OCI-LY7 (cell line): Measurements from ENCODE around the gene MRPS18A. TPM values are rescaled to one million over a fixed set of nuclear protein-coding genes. Genes with fewer than 3 reads are reported as not detected.

Source experiments
- BruUV-seq: library from RNA; stranded (reverse); fragments of 400-500 nt; replicated peaks from 2 replicates; lab custom pipeline; 2021; lab: Mats Ljungman, UMichigan
- CTCF ChIA-PET: fragments of 300-600 bp; sonication (Branson Sonifier 250); formaldehyde crosslinking; loops from one replicate; lab custom pipeline; 2022; ENCODE audit warnings: antibody characterized with exemption; ENCODE audit not compliant: unreplicated experiment; lab: Charles Lee
- POLR2A ChIA-PET: fragments of 300-600 bp; sonication (Branson Sonifier 250); formaldehyde crosslinking; loops from one replicate; lab custom pipeline; 2022; ENCODE audit warnings: antibody characterized with exemption; lab: Charles Lee
- DNase-seq: peaks from one replicate; pipeline ENCODE4 v3.0.0-alpha.2; 2015; ENCODE audit warnings: low spot score
- H2AFZ ChIP-seq: fragments of 200-600 bp; sonication (generic), shearing (Covaris generic); 2 replicates; pipeline ENCODE4 v1.6.1; 2014; ENCODE audit warnings: mild to moderate bottlenecking, antibody characterized with exemption, low read length, moderate library complexity
- H3K27ac ChIP-seq: fragments of 200-600 bp; sonication (generic); 2 replicates; pipeline ENCODE4 v1.5.1; 2014; ENCODE audit warnings: mixed run types, low read depth, mild to moderate bottlenecking, moderate library complexity, low read length, inconsistent platforms; ENCODE audit not compliant: poor library complexity, severe bottlenecking
- H3K36me3 ChIP-seq: fragments of 200-600 bp; sonication (generic); 2 replicates; pipeline ENCODE4 v1.6.1; 2014; ENCODE audit warnings: mild to moderate bottlenecking, antibody characterized with exemption, low read length, moderate library complexity, mixed read lengths; ENCODE audit not compliant: insufficient read depth
- H3K4me1 ChIP-seq: fragments of 200-600 bp; sonication (generic); 2 replicates; pipeline ENCODE4 v1.5.1; 2014; ENCODE audit warnings: mild to moderate bottlenecking, low read length; ENCODE audit not compliant: insufficient read depth, poor library complexity, severe bottlenecking
- H3K4me2 ChIP-seq: fragments of 200-600 bp; sonication (generic); 2 replicates; pipeline ENCODE4 v1.6.1; 2014; ENCODE audit warnings: mild to moderate bottlenecking, low read length
- H3K4me3 ChIP-seq: fragments of 200-600 bp; sonication (generic); 2 replicates; pipeline ENCODE4 v1.5.1; 2014; ENCODE audit warnings: mild to moderate bottlenecking, low read depth, low read length; ENCODE audit not compliant: poor library complexity, severe bottlenecking
- H3K79me2 ChIP-seq: fragments of 200-600 bp; sonication (generic); 2 replicates; pipeline ENCODE4 v1.6.1; 2016; ENCODE audit warnings: low read depth, mild to moderate bottlenecking, low read length, moderate library complexity, mixed read lengths; ENCODE audit not compliant: insufficient read depth
- H3K9me2 ChIP-seq: fragments of 200-600 bp; sonication (generic); 2 replicates; pipeline ENCODE4 v1.6.1; 2016; ENCODE audit warnings: mild to moderate bottlenecking, low read length, mixed read lengths; ENCODE audit not compliant: insufficient read depth
- H3K9me3 ChIP-seq: fragments of 200-600 bp; sonication (generic); 2 replicates; pipeline ENCODE4 v1.6.1; 2014; ENCODE audit warnings: mild to moderate bottlenecking, mixed run types, low read length, mixed read lengths
- H4K20me1 ChIP-seq: fragments of 200-600 bp; sonication (generic); 2 replicates; pipeline ENCODE4 v1.6.1; 2014; ENCODE audit warnings: mild to moderate bottlenecking, antibody characterized with exemption, low read length, moderate library complexity, mixed read lengths; ENCODE audit not compliant: insufficient read depth
- EZH2phosphoT487 ChIP-seq: fragments of 200-600 bp; sonication (generic); IDR thresholded peaks from 2 replicates; pipeline ENCODE4 v1.6.1; 2018; ENCODE audit warnings: low read depth, borderline replicate concordance, mild to moderate bottlenecking, mixed run types, antibody characterized with exemption, low read length, moderate library complexity, mixed read lengths
- intact Hi-C: fragments of 100-400 bp; cut with micrococcal nuclease; formaldehyde crosslinking; loops from one replicate; pipeline ENCODE4 v1.10.0; 2022; ENCODE audit not compliant: unreplicated experiment
- total RNA-seq, 2 experiments: library from RNA; depleted of rRNA in 1 of 2; stranded (reverse); fragments of >200 nt in 1 of 2; shearing (Covaris generic) in 1 of 2; gene quantifications; 2 replicates each; pipeline ENCODE4 v1.2.3, GENCODE V29; 2014 to 2022
- TF ChIP-seq, protein P1 (sequence below): fragments of 200-600 bp; sonication (generic); conservative IDR thresholded peaks from 2 replicates; pipeline ENCODE4 v1.5.1; 2014; ENCODE audit warnings: mild to moderate bottlenecking, antibody characterized with exemption, low read length, moderate library complexity, mixed read lengths

MRPS18A gene
- total RNA-seq, 2 experiments from 2014 or later: 61.6 to 86.1 TPM

DNA sequence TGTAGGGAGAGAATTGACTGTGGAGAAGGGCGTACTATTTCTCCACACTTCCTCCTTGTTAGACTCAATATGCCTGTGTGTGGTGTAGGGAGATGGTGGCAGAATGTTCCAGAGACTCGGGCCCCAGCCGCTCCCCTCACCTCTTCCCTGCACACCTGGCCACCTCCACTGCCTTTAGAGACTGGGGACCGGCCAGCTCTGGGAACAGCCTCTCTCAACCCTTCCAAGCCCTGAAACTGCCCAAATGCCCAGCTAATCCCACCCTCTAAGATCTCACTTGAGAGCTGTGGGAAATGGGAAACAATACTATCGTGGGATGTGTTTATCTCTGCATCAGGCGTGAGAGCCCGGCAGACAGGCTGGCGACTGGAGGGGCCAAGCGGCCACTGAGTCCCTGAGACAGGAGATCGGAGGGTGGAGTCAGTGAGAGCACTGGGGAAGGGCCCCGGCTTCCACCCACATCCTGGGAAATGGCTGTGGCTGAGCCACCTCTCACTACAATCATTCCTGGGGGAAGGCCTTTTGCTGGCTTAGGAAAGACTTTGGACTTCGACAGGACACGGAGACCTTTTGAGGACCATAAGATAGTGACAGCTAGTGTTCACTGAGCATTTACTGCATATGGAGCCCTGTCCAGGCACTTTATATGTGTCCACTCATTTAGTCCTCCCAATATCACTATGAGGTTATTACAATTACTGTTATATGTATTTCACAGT lies 31.0 kb upstream of the MRPS18A start:
- no peak overlapping the region for H2AFZ ChIP-seq
- H3K9me3 ChIP-seq: no peaks in the 10 kb centered on the region
- intact Hi-C loops: loop anchor here (10.0 kb wide), 1 partner anchor 84 kb away; the partner anchor contains the start of gene MAD2L1BP
- H4K20me1 ChIP-seq: no peaks in the 10 kb centered on the region
- no peak for DNase-seq
- BruUV-seq: no TSS peak
- no peaks in the 10 kb centered on the region for H3K36me3 ChIP-seq
- no peak for TF ChIP-seq EZH2phosphoT487
- TF ChIP-seq, protein P1, sequence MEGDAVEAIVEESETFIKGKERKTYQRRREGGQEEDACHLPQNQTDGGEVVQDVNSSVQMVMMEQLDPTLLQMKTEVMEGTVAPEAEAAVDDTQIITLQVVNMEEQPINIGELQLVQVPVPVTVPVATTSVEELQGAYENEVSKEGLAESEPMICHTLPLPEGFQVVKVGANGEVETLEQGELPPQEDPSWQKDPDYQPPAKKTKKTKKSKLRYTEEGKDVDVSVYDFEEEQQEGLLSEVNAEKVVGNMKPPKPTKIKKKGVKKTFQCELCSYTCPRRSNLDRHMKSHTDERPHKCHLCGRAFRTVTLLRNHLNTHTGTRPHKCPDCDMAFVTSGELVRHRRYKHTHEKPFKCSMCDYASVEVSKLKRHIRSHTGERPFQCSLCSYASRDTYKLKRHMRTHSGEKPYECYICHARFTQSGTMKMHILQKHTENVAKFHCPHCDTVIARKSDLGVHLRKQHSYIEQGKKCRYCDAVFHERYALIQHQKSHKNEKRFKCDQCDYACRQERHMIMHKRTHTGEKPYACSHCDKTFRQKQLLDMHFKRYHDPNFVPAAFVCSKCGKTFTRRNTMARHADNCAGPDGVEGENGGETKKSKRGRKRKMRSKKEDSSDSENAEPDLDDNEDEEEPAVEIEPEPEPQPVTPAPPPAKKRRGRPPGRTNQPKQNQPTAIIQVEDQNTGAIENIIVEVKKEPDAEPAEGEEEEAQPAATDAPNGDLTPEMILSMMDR: no peak
- H3K4me2 ChIP-seq: no peak overlapping the region
- peaks cover 51% of the 10 kb centered on the region for H3K4me1 ChIP-seq
- H3K27ac ChIP-seq: no peak overlapping the region
- H3K79me2 ChIP-seq: no peaks in the 10 kb centered on the region
- H3K4me3 ChIP-seq: no peak overlapping the region
- ChIA-PET CTCF (no interaction called here), POLR2A (interaction anchor here (0.9 kb wide), 1 partner anchor 35 kb away, joined by 3 read pairs; no protein-coding TSS in a partner anchor)
- no peaks in the 10 kb centered on the region for H3K9me2 ChIP-seq

DNA sequence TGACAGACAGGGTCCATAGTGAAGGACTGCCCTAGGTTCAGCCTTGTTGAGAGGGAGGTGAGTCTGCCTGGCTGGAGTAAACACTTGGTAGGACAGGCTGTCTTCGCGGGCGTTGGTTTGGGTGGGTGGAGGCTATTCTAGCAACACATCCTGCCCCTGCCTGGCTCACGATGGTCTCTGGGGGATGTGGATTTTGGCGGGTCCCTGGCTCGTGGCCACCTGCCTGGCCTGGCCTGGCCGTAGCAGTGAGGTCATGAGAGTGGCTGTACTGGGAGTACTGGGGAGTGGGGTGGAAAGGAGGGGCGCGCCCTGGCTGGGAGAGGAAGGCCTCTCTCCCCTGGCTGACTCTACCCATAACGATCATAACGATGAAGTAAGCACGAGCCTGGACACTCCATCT lies 30.2 kb upstream of the MRPS18A start:
- intact Hi-C loops: loop anchor here (10.0 kb wide), 1 partner anchor 83 kb away; the partner anchor contains the start of gene MAD2L1BP
- H3K9me3 ChIP-seq: no peaks in the 10 kb centered on the region
- no peak for DNase-seq
- H2AFZ ChIP-seq: no peak overlapping the region
- H3K27ac ChIP-seq: no peak overlapping the region
- no TSS peak for BruUV-seq
- no peaks in the 10 kb centered on the region for H3K36me3 ChIP-seq
- H4K20me1 ChIP-seq: no peaks in the 10 kb centered on the region
- TF ChIP-seq EZH2phosphoT487: no peak
- TF ChIP-seq, protein P1: no peak
- peaks cover 50% of the 10 kb centered on the region for H3K4me1 ChIP-seq
- H3K79me2 ChIP-seq: no peaks in the 10 kb centered on the region
- no peak overlapping the region for H3K4me2 ChIP-seq
- ChIA-PET POLR2A (no interaction called here), CTCF (no interaction called here)
- H3K9me2 ChIP-seq: no peaks in the 10 kb centered on the region
- H3K4me3 ChIP-seq: no peak overlapping the region

DNA sequence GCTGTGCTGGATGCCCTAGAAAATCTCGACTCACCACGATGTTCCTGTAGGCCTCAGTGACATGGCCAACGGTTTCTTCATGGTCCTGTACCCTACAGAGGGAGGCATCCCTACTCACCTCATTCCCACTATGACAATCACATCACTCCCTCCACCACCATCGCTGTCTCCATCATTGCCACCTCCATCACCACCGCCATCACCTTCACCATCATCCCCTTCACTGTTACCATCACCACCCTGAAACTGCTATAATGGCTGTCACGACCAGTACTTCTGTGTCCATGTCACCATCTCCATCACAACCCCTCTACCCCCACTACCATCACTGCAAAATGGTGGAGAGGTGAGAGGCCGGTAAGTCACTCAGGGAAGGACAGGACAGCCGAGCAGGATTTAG lies 29.8 kb upstream of the MRPS18A start:
- TF ChIP-seq, protein P1: no peak
- TF ChIP-seq EZH2phosphoT487: no peak
- Histone ChIP-seq H3K9me2 (no peaks in the 10 kb centered on the region), H4K20me1 (no peaks in the 10 kb centered on the region), H3K79me2 (no peaks in the 10 kb centered on the region), H3K4me2 (no peak overlapping the region), H3K36me3 (no peaks in the 10 kb centered on the region), H3K27ac (no peak overlapping the region), H3K9me3 (no peaks in the 10 kb centered on the region), H3K4me1 (peaks cover 54% of the 10 kb centered on the region), H3K4me3 (no peak overlapping the region), H2AFZ (no peak overlapping the region)
- intact Hi-C loops: loop anchor here (10.0 kb wide), 1 partner anchor 83 kb away; the partner anchor contains the start of gene MAD2L1BP
- BruUV-seq: no TSS peak
- DNase-seq: no peak
- POLR2A ChIA-PET: no interaction called here
- CTCF ChIA-PET: no interaction called here
